Fibroblast of skin of right quadriceps (primary cell): ENCODE measurements around the gene RNF135.
A peak's percentile ranks its signal among the peaks of the same experiment; 100 is the strongest.
"Not testable (repeated sequence)": the region's sequence is repeated elsewhere in the genome, so short reads cannot be mapped to it uniquely, and the experiment has no call there.

ENCODE experiments used
- DNase-seq: peaks from one replicate; pipeline ENCODE4 v3.0.0-alpha.2; 2013

Gene RNF135, protein sequence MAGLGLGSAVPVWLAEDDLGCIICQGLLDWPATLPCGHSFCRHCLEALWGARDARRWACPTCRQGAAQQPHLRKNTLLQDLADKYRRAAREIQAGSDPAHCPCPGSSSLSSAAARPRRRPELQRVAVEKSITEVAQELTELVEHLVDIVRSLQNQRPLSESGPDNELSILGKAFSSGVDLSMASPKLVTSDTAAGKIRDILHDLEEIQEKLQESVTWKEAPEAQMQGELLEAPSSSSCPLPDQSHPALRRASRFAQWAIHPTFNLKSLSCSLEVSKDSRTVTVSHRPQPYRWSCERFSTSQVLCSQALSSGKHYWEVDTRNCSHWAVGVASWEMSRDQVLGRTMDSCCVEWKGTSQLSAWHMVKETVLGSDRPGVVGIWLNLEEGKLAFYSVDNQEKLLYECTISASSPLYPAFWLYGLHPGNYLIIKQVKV

GRCh38 chr17:30970831-30971567, at the start of gene RNF135:
RNF135 (plus strand) TSS chr17:30971039; CDS start chr17:30971074, 35 bp downstream.
- peak; percentile 86 for DNase-seq

GRCh38 chr17:30921544-30922196, 49.2 kb upstream of the RNF135 start, which contains the start of gene ADAP2:
ADAP2 (plus strand) TSS chr17:30921945; CDS start chr17:30922015, 70 bp downstream.
- DNase-seq = no peak

DNA sequence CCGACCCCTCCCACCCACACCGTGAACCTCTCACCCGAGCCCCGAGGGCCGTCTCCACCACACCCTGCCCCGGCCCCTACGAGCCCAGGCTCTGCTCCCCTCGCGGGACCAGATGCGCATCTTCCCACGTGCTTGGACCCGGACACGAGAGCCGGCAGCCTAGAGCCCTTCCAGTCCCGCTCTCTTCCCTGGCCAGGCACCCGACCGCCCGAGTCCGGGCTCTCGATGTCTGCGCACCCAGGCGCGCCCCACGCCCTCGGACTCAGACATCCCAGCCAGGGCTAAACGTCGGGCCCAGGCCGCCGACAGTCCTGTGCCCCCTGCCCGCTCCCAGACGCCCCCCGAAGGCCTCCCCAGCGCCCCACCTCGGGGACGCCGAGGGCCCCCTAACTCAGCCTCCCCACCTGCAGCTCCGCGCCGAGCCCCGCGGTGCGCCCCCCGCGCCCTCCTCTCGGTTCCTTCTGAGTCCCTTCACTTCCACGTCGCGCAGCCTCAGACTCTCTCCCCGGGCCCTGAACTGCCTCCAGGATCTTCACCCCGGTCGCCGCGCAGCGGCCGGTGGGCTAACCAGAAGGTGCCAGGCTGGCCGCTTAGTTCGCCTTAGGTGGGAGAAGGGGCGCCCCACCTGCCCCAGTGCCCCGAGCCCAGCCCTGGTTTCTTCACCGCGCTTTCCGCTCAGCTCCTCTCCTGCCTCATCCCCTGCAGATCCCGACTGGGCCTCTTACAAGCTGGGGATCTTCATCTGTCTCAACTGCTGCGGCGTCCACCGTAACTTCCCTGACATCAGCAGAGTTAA, 48.4 kb upstream of the RNF135 start:
- DNase-seq = no peak

GRCh38 chr17:30924341-30924740, 46.5 kb upstream of the RNF135 start:
- DNase-seq = no peak

GRCh38 chr17:30926516-30926915, 44.3 kb upstream of the RNF135 start:
- no peak for DNase-seq

DNA sequence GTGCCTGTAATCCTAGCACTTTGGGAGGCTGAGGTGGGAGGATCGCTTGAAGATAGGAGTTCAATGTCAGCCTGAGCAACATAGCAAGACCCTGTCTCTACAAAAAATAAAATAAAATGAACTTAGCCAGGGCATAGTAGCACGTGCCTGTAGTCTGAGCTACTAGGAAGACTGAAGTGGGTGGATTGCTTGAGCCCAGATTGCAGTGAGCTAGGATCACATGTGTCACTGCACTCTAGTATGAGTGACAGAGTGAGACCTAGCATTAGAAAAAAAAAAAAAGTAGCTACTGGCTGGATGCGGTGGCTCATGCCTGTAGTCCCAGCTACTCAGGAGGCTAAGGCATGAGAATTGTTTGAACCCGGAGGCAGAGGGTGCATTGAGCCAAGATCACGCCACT, 43.1 kb upstream of the RNF135 start:
- DNase-seq = no peak

DNA sequence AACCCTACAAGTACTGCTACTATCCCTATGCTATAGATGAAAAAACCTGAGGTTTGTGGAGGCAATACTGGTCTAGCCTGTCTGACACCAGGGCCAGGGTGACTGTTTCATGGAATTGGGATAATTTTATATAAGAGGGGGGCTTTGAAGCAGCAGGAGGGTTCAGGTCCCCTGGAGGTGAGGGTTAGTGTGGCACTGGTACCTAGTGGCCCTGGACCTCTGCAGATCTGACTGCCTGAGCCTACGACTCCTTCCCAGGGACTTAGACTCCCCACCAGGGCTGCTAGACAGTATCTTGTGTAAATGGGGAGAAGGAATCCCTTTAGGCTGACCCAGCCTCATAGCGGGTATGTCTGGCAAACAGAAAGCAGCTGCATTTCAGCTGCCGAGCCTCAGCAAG, 42.3 kb upstream of the RNF135 start:
- no peak for DNase-seq

DNA sequence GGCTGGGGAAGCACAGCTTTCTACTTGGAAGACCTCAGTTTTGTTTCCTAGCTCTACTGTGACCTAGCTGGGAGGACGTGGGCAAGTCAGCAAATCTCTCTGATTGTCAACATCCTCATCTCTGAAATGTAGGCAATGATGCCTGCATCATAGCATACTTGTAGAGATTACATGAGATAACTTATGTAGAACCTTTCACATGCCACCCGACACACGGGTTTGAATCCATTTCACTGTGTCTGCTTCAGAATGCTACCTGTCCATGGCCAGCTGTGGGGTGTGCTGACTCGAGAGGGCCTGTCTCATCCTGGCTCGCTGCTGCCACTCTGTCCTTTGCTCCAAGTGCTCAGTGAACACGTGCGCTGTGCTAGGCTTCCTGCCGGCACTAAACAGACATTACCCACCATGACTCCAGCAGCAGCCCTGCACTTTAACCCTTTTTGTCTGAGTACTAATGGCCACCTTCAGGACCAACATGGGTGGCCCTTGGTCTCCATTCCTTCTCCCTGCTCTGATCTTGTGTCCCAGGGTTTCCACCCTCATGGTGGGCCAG, 41.7 kb upstream of the RNF135 start:
- no peak for DNase-seq

DNA sequence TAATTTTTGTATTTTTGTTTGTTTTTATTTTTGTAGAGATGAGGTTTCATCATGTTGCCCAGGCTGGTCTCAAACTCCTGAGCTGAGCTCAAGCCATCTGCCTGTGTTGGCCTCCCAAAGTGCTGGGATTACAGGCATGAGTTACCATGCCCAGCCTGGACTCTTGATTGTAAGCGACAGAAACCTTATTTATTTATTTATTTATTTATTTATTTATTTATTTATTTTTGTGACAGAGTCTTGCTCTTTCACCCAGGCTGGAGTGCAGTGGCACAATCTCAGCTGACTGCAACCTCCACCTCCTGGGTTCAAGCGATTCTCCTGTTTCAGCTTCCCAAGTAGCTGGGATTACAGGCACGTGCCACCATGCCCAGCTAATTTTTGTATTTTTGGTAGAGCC, 41.0 kb upstream of the RNF135 start:
- not testable (repeated sequence) for DNase-seq

GRCh38 chr17:30930495-30930894, 40.3 kb upstream of the RNF135 start:
- no peak for DNase-seq

DNA sequence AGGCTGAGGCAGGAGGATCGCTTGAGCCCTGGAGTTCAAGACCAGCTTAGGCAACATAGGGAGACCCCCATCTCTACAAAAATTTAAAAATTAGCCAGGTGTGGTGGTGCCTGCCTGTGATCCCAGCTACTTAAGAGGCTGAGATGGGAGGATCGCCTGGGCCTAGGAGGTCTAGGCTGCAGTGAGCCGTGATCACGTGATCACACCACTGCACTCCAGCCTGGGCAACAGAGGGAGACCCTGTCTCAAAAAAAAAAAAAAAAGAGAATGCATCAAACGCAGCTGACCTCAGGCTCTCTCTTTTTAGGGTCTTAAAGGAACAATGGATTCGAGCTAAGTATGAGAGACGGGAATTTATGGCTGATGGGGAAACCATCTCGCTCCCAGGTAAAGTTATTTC, 39.3 kb upstream of the RNF135 start:
- DNase-seq = not testable (repeated sequence)

GRCh38 chr17:30933966-30934365, 36.9 kb upstream of the RNF135 start:
- DNase-seq = no peak

DNA sequence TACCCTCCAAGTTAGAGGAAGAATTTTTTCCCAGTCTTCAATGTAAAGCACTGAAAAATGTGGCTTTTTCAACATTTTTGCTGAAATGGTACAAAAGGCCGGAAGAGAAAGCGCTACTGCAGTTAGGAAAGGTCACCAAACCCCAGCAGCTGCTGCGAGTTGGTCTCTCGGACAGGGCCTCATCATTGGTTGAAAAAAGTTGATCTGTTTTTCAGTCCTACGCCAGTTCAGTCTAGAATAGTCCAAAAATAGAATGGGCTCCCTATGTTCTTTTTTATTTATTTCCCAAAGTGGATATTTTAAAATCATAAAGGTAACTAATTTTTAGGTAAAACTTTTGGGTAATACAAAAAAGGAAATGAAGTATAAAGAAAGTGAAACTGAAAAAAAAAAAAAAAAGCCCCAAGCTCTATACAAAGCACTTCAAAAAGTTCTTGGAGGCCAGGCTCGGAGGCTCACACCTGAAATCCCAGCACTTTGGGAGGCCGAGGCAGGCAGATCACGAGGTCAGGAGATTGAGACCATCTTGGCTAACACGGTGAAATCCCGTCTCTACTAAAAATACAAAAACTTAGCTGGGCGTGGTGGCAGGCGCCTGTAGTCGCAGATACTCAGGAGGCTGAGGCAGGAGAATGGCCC, 31.7 kb upstream of the RNF135 start:
- DNase-seq = no peak

DNA sequence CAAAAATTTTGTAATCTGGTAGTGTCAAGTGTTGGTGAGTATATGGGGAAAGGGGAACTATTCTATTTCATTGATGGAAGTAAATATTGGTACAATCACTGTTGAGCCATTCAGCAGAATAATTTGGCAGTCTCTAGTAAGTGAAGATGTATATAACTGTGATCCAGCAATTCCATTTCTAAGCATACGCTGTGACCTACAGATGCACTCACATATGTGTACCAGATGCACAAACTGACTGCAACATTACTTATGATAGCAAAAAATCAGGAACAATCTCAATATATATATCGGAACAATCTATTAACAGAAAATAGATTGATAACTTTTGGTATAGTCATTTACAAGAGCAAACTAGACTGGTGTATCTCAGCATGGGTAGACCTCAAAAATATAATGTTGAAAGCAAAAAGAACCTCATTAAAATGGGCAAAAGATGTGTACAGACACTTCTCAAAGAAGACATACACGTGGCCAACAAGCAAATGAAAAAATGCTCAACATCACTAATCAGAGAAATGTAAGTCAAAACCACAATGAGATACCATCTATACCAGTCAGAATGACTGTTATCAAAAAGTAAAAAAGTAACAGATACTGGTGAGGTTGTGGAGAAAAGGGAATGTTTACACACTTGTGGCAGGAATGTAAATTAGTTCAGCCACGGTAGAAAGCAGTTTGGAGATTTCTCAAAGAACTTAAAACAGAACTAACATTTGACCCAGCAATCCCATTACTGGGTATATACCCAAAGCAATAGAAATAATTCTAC, 28.3 kb upstream of the RNF135 start:
- peak; percentile 18 for DNase-seq

- no peak for DNase-seq
Measured at GRCh38 chr17:30947796-30948195, 23.0 kb upstream of the RNF135 start.

DNA sequence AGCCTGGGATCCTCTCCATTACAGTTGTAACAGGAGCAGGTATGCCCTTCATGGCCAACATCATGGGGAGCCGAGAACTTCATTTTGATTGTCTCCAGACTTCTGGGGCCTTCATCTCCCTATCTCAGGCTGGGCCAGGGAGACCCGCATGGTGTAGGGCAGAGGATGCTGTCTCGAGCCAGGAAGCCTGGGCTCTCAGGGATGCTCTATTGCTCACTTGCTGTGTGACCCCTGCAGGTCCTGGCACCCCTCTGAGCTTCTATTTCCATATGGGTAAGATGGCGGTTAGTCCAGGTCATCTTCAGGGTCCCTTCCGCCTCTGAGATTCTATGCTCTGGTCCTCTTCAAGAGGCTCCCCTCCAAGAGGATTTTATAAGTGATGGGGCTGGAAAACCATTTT, 20.6 kb upstream of the RNF135 start:
- no peak for DNase-seq

- DNase-seq = peak; percentile 79
Measured at GRCh38 chr17:30950669-30951399, 20.0 kb upstream of the RNF135 start.

GRCh38 chr17:30952638-30953393, 18.0 kb upstream of the RNF135 start:
- no peak for DNase-seq

DNA sequence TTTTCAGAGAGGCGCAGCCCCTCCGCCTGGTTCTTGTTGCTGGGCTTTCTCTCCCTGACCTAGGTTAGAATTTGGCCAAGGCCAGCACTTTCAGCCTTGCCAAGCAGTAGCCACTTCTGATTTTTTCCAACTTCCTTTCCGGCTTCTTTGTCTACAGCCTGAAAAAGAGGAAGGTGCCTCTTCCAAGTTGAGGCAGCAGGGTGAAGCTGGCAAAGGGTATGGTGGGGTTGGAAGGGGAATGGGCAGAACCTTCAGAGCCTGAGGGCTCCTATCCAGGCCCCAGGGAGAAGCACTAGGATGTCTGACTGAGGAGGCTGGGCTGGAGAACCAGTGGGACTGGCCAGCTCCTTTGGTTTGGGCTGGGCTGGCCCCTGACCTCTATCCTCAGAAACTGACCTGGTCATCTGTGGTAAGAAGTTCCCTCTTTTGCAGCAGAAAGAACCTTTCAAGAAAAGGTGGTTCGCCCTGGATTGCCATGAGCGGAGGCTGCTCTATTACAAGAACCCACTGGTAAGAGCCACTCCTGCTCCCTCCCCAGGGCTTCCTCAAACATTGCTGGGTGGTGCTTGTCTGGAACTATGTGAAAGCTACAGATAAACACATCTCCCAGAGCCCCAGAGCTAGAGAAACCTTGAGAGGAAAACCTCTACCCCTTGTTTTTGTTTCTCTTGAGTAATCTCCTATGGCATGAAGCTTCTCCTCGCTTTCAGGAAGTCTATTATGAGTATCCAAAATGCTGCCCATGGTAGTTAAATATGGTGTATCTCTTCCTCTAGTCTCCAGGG, 16.6 kb upstream of the RNF135 start:
- DNase-seq = no peak
